HepG2 (cell line): ENCODE measurements around the gene SCAMP3. TPM values are rescaled to one million over a fixed set of nuclear protein-coding genes. Genes with fewer than 3 reads are reported as not detected.

Source experiments
- ATAC-seq: fragments of 200-7000 bp; cut with Tn5 transposase; 3 replicates; pipeline ENCODE4 v1.9.1; 2020; ENCODE audit warnings: mild to moderate bottlenecking, moderate library complexity
- BruUV-seq: library from RNA; stranded (reverse); fragments of 400-500 nt; replicated peaks from 2 replicates; lab custom pipeline; 2021; lab: Mats Ljungman, UMichigan
- CTCF ChIA-PET: fragments of 300-600 bp; formaldehyde crosslinking; extraction: SDS; loops from one replicate; lab custom pipeline; 2021; ENCODE audit warnings: low total read pairs, inconsistent platforms, low intra/inter-chr PET ratio; lab: Yijun Ruan, JAX
- POLR2A ChIA-PET: fragments of 350-600 bp; sonication (Branson Sonifier 250); formaldehyde crosslinking; loops from one replicate; lab custom pipeline; 2020; ENCODE audit warnings: antibody characterized with exemption, inconsistent platforms; lab: Yijun Ruan, JAX
- DNase-seq: peaks from one replicate; pipeline ENCODE4 v3.0.0-alpha.2; 2015; ENCODE audit warnings: low spot score
- FAIRE-seq: peaks from 3 replicates; lab custom pipeline; 2011; peaks lifted over from hg19 to GRCh38; lab: Jason Lieb, UNC
- H2AFZ ChIP-seq: one replicate; pipeline ENCODE4 v1.6.1; 2011; ENCODE audit warnings: low read length, inconsistent platforms
- H3K27ac ChIP-seq: fragments of 300-600 bp; 3 replicates; pipeline ENCODE4 v1.8.0; 2011; ENCODE audit warnings: mixed run types, mild to moderate bottlenecking, mixed read lengths, low read length, inconsistent platforms; ENCODE audit not compliant: insufficient read depth; ENCODE audit errors: extremely low read length
- H3K27me3 ChIP-seq, 2 experiments: fragments of 200-600 bp in 1 of 2; 2 replicates in 1 of 2; 3 replicates in 1 of 2; pipeline versions ENCODE4 v1.6.0 to v1.8.0; 2011; ENCODE audit warnings: low read length in 2 of 2, mild to moderate bottlenecking in 2 of 2, moderate library complexity in 2 of 2, inconsistent platforms in 1 of 2; ENCODE audit not compliant: insufficient read depth in 2 of 2, control insufficient read depth in 1 of 2
- H3K36me3 ChIP-seq, 2 experiments: fragments of 200-600 bp in 1 of 2; replicated peaks in 1 of 2; 2 replicates in 1 of 2; 3 replicates in 1 of 2; pipeline versions ENCODE4 v1.5.1 to v1.8.0; 2011; ENCODE audit warnings: low read length in 2 of 2, inconsistent platforms in 1 of 2; ENCODE audit not compliant: insufficient read depth in 2 of 2, control insufficient read depth in 1 of 2
- H3K4me1 ChIP-seq: 2 replicates; pipeline ENCODE4 v1.5.1; 2012; ENCODE audit warnings: low read length, inconsistent platforms; ENCODE audit not compliant: insufficient read depth
- H3K4me2 ChIP-seq: 2 replicates; pipeline ENCODE4 v1.6.0; 2011; ENCODE audit warnings: low read depth, low read length, inconsistent platforms
- H3K4me3 ChIP-seq, 3 experiments: fragments of 200-600 bp in 1 of 3; sonication (generic), shearing (Covaris generic) in 1 of 3; replicated peaks in 1 of 3; 2 replicates each; pipeline ENCODE4 v1.5.1; 2011 to 2016; ENCODE audit warnings: low read length in 3 of 3, inconsistent platforms in 2 of 3, low read depth in 2 of 3, mild to moderate bottlenecking in 2 of 3, control low read depth in 1 of 3, mixed read lengths in 1 of 3; ENCODE audit not compliant: insufficient read depth in 1 of 3
- H3K79me2 ChIP-seq: one replicate; pipeline ENCODE4 v1.6.1; 2011; ENCODE audit warnings: low read length, inconsistent platforms; ENCODE audit not compliant: insufficient read depth
- H3K9ac ChIP-seq: 2 replicates; pipeline ENCODE4 v1.6.0; 2011; ENCODE audit warnings: mild to moderate bottlenecking, low read depth, low read length, inconsistent platforms; ENCODE audit not compliant: insufficient read depth
- H3K9me3 ChIP-seq: 2 replicates; pipeline ENCODE4 v1.5.1; 2012; ENCODE audit warnings: mild to moderate bottlenecking, low read length
- H4K20me1 ChIP-seq: 2 replicates; pipeline ENCODE4 v1.6.0; 2011; ENCODE audit warnings: inconsistent platforms, mild to moderate bottlenecking, low read length, moderate library complexity; ENCODE audit not compliant: insufficient read depth
- ATF6 ChIP-seq: sonication (generic); formaldehyde crosslinking; conservative IDR thresholded peaks from 2 replicates; pipeline ENCODE4 v1.4.0; 2020; ENCODE audit warnings: missing genetic modification reagents
- CREB1 ChIP-seq, 2 experiments: fragments of 450-650 bp in 1 of 2; IDR thresholded peaks; 2 replicates each; pipeline ENCODE4 v1.6.1; 2016 to 2017; ENCODE audit warnings: control low read depth in 1 of 2, mild to moderate bottlenecking in 1 of 2, missing compliant biosample characterization in 1 of 2, missing genetic modification characterization in 1 of 2
- CREB3 ChIP-seq: sonication (generic); formaldehyde crosslinking; IDR thresholded peaks from 2 replicates; pipeline ENCODE4 v1.5.0; 2020; ENCODE audit warnings: missing genetic modification reagents
- DBP ChIP-seq: sonication (generic); formaldehyde crosslinking; IDR thresholded peaks from 2 replicates; pipeline ENCODE4 v1.4.0; 2020; ENCODE audit warnings: missing genetic modification reagents; ENCODE audit errors: not compliant biosample characterization
- GRHL1 ChIP-seq: sonication (generic); formaldehyde crosslinking; conservative IDR thresholded peaks from 2 replicates; pipeline ENCODE4 v1.8.0; 2022; ENCODE audit warnings: missing genetic modification reagents
- HCFC1 ChIP-seq: fragments of 150-350 bp; IDR thresholded peaks from 2 replicates; pipeline ENCODE4 v1.6.1; 2014; ENCODE audit warnings: low read depth, low read length
- MXD4 ChIP-seq: IDR thresholded peaks from 2 replicates; pipeline ENCODE4 v1.6.1; 2016; ENCODE audit warnings: mild to moderate bottlenecking, missing biosample characterization, missing genetic modification reagents
- NFATC3 ChIP-seq: sonication (generic); formaldehyde crosslinking; IDR thresholded peaks from 2 replicates; pipeline ENCODE4 v1.5.1; 2020; ENCODE audit warnings: mild to moderate bottlenecking, missing genetic modification reagents
- PTBP1 ChIP-seq: fragments of 200-400 bp; formaldehyde crosslinking; IDR thresholded peaks from 2 replicates; pipeline ENCODE4 v1.6.1; 2018; ENCODE audit warnings: low read length, low read depth; ENCODE audit not compliant: poor library complexity, severe bottlenecking
- RFXANK ChIP-seq: IDR thresholded peaks from 2 replicates; pipeline ENCODE4 v1.6.1; 2016
- ZMAT3 ChIP-seq: sonication (generic); formaldehyde crosslinking; conservative IDR thresholded peaks from 2 replicates; pipeline ENCODE4 v1.7.0; 2021; ENCODE audit warnings: missing genetic modification reagents
- ZNF556 ChIP-seq: sonication (generic); formaldehyde crosslinking; IDR thresholded peaks from 2 replicates; pipeline ENCODE4 v1.4.0; 2020; ENCODE audit warnings: mild to moderate bottlenecking, missing genetic modification reagents, borderline replicate concordance
- WGBS: methylation state at CpG from one replicate; pipeline ENCODE4 v1.1.6; 2017; ENCODE audit warnings: low lambda C conversion rate; 5-methylcytosine and 5-hydroxymethylcytosine counted together
- in situ Hi-C: cut with HindIII; loops from 2 replicates; pipeline ENCODE4 v1.10.0; 2017; ENCODE audit warnings: low pct_unique_long_range_greater_than_20kb; ENCODE audit not compliant: extremely low pct_ligation_motif_present
- intact Hi-C: fragments of 100-400 bp; cut with micrococcal nuclease; formaldehyde crosslinking; loops from one replicate; pipeline ENCODE4 v1.10.0; 2022; ENCODE audit not compliant: unreplicated experiment
- polyA plus RNA-seq, 8 experiments: library from polyadenylated mRNA; depleted of rRNA in 3 of 8; stranded (reverse) in 7 of 8; unstranded in 1 of 8; fragments of >200 nt; fragmentation: Illumina TruSeq in 4 of 8; extraction: Trizol in 4 of 8; gene quantifications; 2 replicates each; pipeline versions ENCODE4 v1.2.1 to v1.2.3, GENCODE V29; 2011 to 2016; ENCODE audit warnings: low read depth in 4 of 8, missing spikeins in 1 of 8, mixed read lengths in 1 of 8; ENCODE audit not compliant: insufficient read depth in 1 of 8
- total RNA-seq, 5 experiments: library from RNA; depleted of rRNA; stranded (reverse); fragments of >200 nt; fragmentation: Illumina TruSeq; extraction: Trizol; gene quantifications; 2 replicates each; pipeline ENCODE4 v1.2.3, GENCODE V29; 2016; ENCODE audit warnings: low read depth in 1 of 5

Gene SCAMP3
- total and polyA plus RNA-seq, 2 of the 13 experiments (the other 11 are each of a cell fraction or from before 2014, with no cell fraction given), result 46.8 to 83.3 TPM

- POLR2A ChIA-PET, result interaction anchor here (1.1 to 1.4 kb wide), 3 partner anchors 22 to 45 kb away, joined by 3 to 6 read pairs (median 3); no protein-coding TSS in a partner anchor
These were observed 16.6 kb upstream of the SCAMP3 start for GRCh38 chr1:155278689-155279160.

More at GRCh38 chr1:155278689-155279160, 16.6 kb upstream of the SCAMP3 start:
- H3K27ac ChIP-seq, result no peak overlapping the region
- H2AFZ ChIP-seq, result no peak overlapping the region
- TSS peak; percentile 51 for BruUV-seq
- TF ChIP-seq ATF6 (CRISPR knock-in tag) (no peak), ZNF556 (CRISPR knock-in tag) (no peak), HCFC1 (no peak), CREB3 (no peak), ZMAT3 (CRISPR knock-in tag) (no peak), CREB1 (IDR thresholded peaks at IDR 0.05) (no peak), CREB1 (CRISPR knock-in tag; IDR thresholded peaks at IDR 0.05) (no peak), RFXANK (CRISPR knock-in tag) (no peak), MXD4 (CRISPR knock-in tag) (no peak), GRHL1 (CRISPR knock-in tag) (no peak), DBP (CRISPR knock-in tag) (no peak), PTBP1 (no peak), NFATC3 (CRISPR knock-in tag) (no peak)
- TF ChIP-seq, all 625 proteins: peak for 0
- ATAC-seq (no peak), DNase-seq (no peak), FAIRE-seq (no peak)
- H3K79me2 ChIP-seq, result no peaks in the 10 kb centered on the region
- H3K27me3 ChIP-seq, result no peaks in the 10 kb centered on the region; a peak in 1 of 5 replicates
- peak overlapping the region; percentile 95 for H3K4me2 ChIP-seq
- H3K4me3 ChIP-seq, result peak overlapping the region in 1 of 3 experiments; percentile 97; a peak in 3 of 6 replicates
- WGBS, result 75% methylated on average over 10 of the region's 10 CpGs
- CTCF ChIA-PET, result interaction anchor here (2.1 to 2.4 kb wide), 2 partner anchors 29 to 45 kb away, joined by 21 to 35 read pairs; partner anchors contain the start of gene FDPS
- in situ Hi-C loops (loop anchor here (5.0 kb wide), 1 partner anchor 39 kb away; no protein-coding TSS in a partner anchor), intact Hi-C loops (loop anchor here (5.0 kb wide), 1 partner anchor 44 kb away; the partner anchor contains the start of gene RUSC1)
- H3K4me1 ChIP-seq, result peaks cover 39% of the 10 kb centered on the region
- no peaks in the 10 kb centered on the region for H4K20me1 ChIP-seq
- H3K9me3 ChIP-seq, result no peaks in the 10 kb centered on the region
- H3K36me3 ChIP-seq, result no peaks in the 10 kb centered on the region; a peak in 1 of 5 replicates
- H3K9ac ChIP-seq, result no peak overlapping the region
